Trophoblast cell (in vitro differentiated cells and primary cell): ENCODE measurements around the gene RFX3.

Source experiments
- DNase-seq, 2 donors: peaks; one replicate each; pipeline ENCODE4 v3.0.0-alpha.2; 2016
- H2AFZ ChIP-seq: 2 replicates; pipeline ENCODE4 v1.6.1; 2013; ENCODE audit warnings: low read length, moderate library complexity, mild to moderate bottlenecking; ENCODE audit not compliant: insufficient read depth, poor library complexity
- H2AK5ac ChIP-seq: 2 replicates; pipeline ENCODE4 v1.6.1; 2013; ENCODE audit warnings: mild to moderate bottlenecking, low read length
- H2BK120ac ChIP-seq: 2 replicates; pipeline ENCODE4 v1.6.1; 2013; ENCODE audit warnings: low read length, mild to moderate bottlenecking, moderate library complexity; ENCODE audit not compliant: insufficient read depth, poor library complexity
- H2BK12ac ChIP-seq: 2 replicates; pipeline ENCODE4 v1.6.1; 2013; ENCODE audit warnings: mild to moderate bottlenecking, low read length, moderate library complexity
- H2BK5ac ChIP-seq: 2 replicates; pipeline ENCODE4 v1.6.1; 2013; ENCODE audit warnings: low read length, low read depth, moderate library complexity, mild to moderate bottlenecking; ENCODE audit not compliant: poor library complexity
- H3K14ac ChIP-seq: 2 replicates; pipeline ENCODE4 v1.6.1; 2013; ENCODE audit warnings: mild to moderate bottlenecking, low read length
- H3K18ac ChIP-seq: 2 replicates; pipeline ENCODE4 v1.6.1; 2013; ENCODE audit warnings: mild to moderate bottlenecking, low read length
- H3K23ac ChIP-seq: 2 replicates; pipeline ENCODE4 v1.6.1; 2013; ENCODE audit warnings: low read length
- H3K27ac ChIP-seq: 2 replicates; pipeline ENCODE4 v1.5.1; 2013; ENCODE audit warnings: low read depth, mild to moderate bottlenecking, inconsistent platforms, low read length, moderate library complexity
- H3K27me3 ChIP-seq: 2 replicates; pipeline ENCODE4 v1.6.1; 2013; ENCODE audit warnings: inconsistent platforms, mild to moderate bottlenecking, low read length, moderate library complexity; ENCODE audit not compliant: insufficient read depth
- H3K36me3 ChIP-seq, 2 experiments: 1 replicate in 1 of 2; 2 replicates in 1 of 2; pipeline ENCODE4 v1.6.1; 2013; ENCODE audit warnings: low read length in 2 of 2, mild to moderate bottlenecking in 2 of 2, moderate library complexity in 1 of 2; ENCODE audit not compliant: insufficient read depth in 2 of 2, control insufficient read depth in 1 of 2
- H3K4ac ChIP-seq: 2 replicates; pipeline ENCODE4 v1.6.1; 2013; ENCODE audit warnings: low read depth, mild to moderate bottlenecking, low read length, moderate library complexity
- H3K4me1 ChIP-seq, 2 experiments: 1 replicate in 1 of 2; 2 replicates in 1 of 2; pipeline ENCODE4 v1.6.1; 2013; ENCODE audit warnings: low read length in 2 of 2, mild to moderate bottlenecking in 2 of 2, moderate library complexity in 1 of 2; ENCODE audit not compliant: insufficient read depth in 2 of 2, control insufficient read depth in 1 of 2
- H3K4me2 ChIP-seq: 2 replicates; pipeline ENCODE4 v1.6.1; 2013; ENCODE audit warnings: inconsistent platforms, mild to moderate bottlenecking, low read length, moderate library complexity
- H3K4me3 ChIP-seq: 2 replicates; pipeline ENCODE4 v1.5.1; 2013; ENCODE audit warnings: mild to moderate bottlenecking, low read depth, low read length, inconsistent platforms
- H3K79me1 ChIP-seq: one replicate; pipeline ENCODE4 v1.6.1; 2013; ENCODE audit warnings: low read length
- H3K79me2 ChIP-seq: 2 replicates; pipeline ENCODE4 v1.6.1; 2013; ENCODE audit warnings: low read length, mild to moderate bottlenecking; ENCODE audit not compliant: control insufficient read depth, insufficient read depth, poor library complexity
- H3K9ac ChIP-seq: 2 replicates; pipeline ENCODE4 v1.6.1; 2013; ENCODE audit warnings: mild to moderate bottlenecking, low read length
- H3K9me3 ChIP-seq: 2 replicates; pipeline ENCODE4 v1.6.1; 2013; ENCODE audit warnings: low read depth, mild to moderate bottlenecking, control low read depth, inconsistent platforms, low read length; ENCODE audit not compliant: insufficient read depth
- H4K12ac ChIP-seq: 2 replicates; pipeline ENCODE4 v1.6.1; 2013; ENCODE audit warnings: low read depth, mild to moderate bottlenecking, low read length, moderate library complexity
- H4K8ac ChIP-seq: 2 replicates; pipeline ENCODE4 v1.6.1; 2013; ENCODE audit warnings: low read depth, mild to moderate bottlenecking, low read length, moderate library complexity
- H4K91ac ChIP-seq: one replicate; pipeline ENCODE4 v1.6.1; 2013; ENCODE audit warnings: low read depth, mild to moderate bottlenecking, low read length, moderate library complexity
- whole genome bisulfite sequencing: extraction: QIAGEN DNeasy Blood & Tissue Kit; methylation state at CpG from one replicate; pipeline ENCODE4 v1.1.7; 2013; ENCODE audit warnings: missing lambda C conversion rate; ENCODE audit not compliant: insufficient read length, insufficient coverage; ENCODE audit errors: extremely low coverage; 5-methylcytosine and 5-hydroxymethylcytosine counted together

RFX3 gene

GRCh38 chr9:3526165-3526996 is 580 bp upstream of the RFX3 start:
- Histone ChIP-seq H2BK120ac (peak overlapping the region; percentile 99), H2BK5ac (peak overlapping the region; percentile 99), H3K14ac (peak overlapping the region; percentile 100), H3K18ac (peak overlapping the region; percentile 100), H3K27ac (peak overlapping the region; percentile 100), H3K79me2 (peaks cover 10% of the 10 kb centered on the region), H3K9ac (peak overlapping the region; percentile 100), H4K8ac (peak overlapping the region; percentile 100), H4K91ac (peak overlapping the region; percentile 100), H4K12ac (peak overlapping the region; percentile 100), H2AK5ac (peak overlapping the region; percentile 99), H3K27me3 (no peaks in the 10 kb centered on the region), H3K4me2 (peak overlapping the region; percentile 90), H3K23ac (peak overlapping the region; percentile 59), H3K4me1 (peaks cover 0 to 4% of the 10 kb centered on the region in 2 experiments), H2AFZ (peak overlapping the region; percentile 99), H3K79me1 (peaks cover 10% of the 10 kb centered on the region), H3K4ac (peak overlapping the region; percentile 99), H2BK12ac (peak overlapping the region; percentile 27), H3K9me3 (no peaks in the 10 kb centered on the region), H3K4me3 (peak overlapping the region; percentile 93), H3K36me3 (peaks cover 0 to 2% of the 10 kb centered on the region in 2 experiments)
- WGBS: no CpG with 5 or more reads among the region's 74 CpGs
- peak; percentile 89 to 94 for DNase-seq

DNA sequence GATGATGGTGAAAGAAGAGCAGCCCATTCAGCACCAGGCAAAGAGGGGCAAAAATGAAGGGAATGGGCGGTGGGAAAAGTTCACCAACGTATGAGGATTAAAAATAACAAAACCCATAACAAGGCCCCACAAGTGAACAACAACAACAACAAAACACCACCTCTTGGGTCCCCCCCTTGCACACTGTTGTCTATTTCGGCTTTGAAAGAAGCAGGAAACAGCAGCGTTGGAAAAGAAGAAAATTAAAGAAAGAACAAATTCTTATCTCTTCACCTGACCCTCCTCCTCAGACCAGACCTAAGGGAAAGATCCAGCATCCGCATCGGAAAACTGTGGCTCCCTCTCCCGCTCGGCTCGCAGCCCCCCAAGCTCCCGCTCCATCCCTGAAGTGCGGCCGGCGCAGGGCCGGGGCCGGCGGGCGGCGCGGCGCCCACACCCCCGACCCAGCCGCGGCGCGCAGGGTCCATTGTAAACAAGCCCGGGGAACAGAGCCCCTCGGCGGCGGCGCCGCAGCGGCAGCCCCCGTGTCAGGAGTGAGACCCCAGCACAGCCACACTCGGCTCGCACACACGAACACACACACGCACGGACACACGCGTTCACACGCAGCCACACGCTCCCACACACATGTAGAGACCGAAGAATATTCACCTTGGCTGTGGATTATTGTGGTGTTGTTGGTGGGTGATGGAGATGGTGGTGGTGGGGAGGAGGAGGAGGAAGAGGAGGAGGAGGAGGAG is 535 bp downstream of the RFX3 start:
- Histone ChIP-seq H2AK5ac (no peak overlapping the region), H3K4ac (peak overlapping the region; percentile 47), H3K27ac (peak overlapping the region; percentile 16), H3K36me3 (no peaks in the 10 kb centered on the region), H2BK12ac (no peak overlapping the region), H3K27me3 (no peaks in the 10 kb centered on the region), H2BK120ac (peak overlapping the region; percentile 1), H3K9me3 (no peaks in the 10 kb centered on the region), H2BK5ac (peak overlapping the region; percentile 11), H3K4me2 (peak overlapping the region; percentile 65), H3K79me1 (peaks cover 10% of the 10 kb centered on the region), H3K14ac (peak overlapping the region; percentile 23), H3K4me1 (peaks cover 0 to 4% of the 10 kb centered on the region in 2 experiments), H3K79me2 (peaks cover 10% of the 10 kb centered on the region), H3K9ac (peak overlapping the region; percentile 61), H4K91ac (peak overlapping the region; percentile 15), H3K23ac (no peak overlapping the region), H3K4me3 (peak overlapping the region; percentile 98), H3K18ac (peak overlapping the region; percentile 13), H2AFZ (peak overlapping the region; percentile 32), H4K8ac (peak overlapping the region; percentile 20), H4K12ac (peak overlapping the region; percentile 39)
- WGBS: no CpG with 5 or more reads among the region's 43 CpGs
- no peak for DNase-seq

DNA sequence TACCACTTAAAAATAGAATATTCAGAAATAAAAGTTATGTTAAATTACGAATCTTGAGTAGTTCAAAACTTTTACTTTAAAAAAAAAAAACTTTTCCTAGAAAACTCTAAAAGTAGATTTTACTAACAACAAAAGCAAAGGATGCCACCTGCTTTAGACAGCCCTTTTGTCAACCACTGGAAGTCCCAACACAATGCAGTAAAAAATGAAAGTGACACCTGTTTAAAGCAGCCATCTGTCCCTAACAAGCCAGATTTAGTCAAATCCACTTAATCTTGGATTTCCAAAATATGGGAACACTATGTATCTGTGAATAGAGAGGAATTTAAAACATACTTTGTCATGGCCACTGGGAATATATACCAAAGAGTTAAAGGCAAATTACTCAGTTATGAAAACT is 3.8 kb downstream of the RFX3 start:
- H2AFZ ChIP-seq: no peak overlapping the region
- no peak overlapping the region for H3K9ac ChIP-seq
- no peaks in the 10 kb centered on the region for H3K9me3 ChIP-seq
- H2BK120ac ChIP-seq: no peak overlapping the region
- H3K79me2 ChIP-seq: peaks cover 10% of the 10 kb centered on the region
- H3K14ac ChIP-seq: no peak overlapping the region
- no peak overlapping the region for H2BK12ac ChIP-seq
- no peak overlapping the region for H3K4me3 ChIP-seq
- H2AK5ac ChIP-seq: no peak overlapping the region
- H3K23ac ChIP-seq: no peak overlapping the region
- H2BK5ac ChIP-seq: no peak overlapping the region
- H3K36me3 ChIP-seq: no peaks in the 10 kb centered on the region
- WGBS: no CpG with 5 or more reads among the region's 1 CpG
- H3K18ac ChIP-seq: no peak overlapping the region
- DNase-seq: no peak
- no peak overlapping the region for H3K27ac ChIP-seq
- no peak overlapping the region for H3K4me2 ChIP-seq
- no peaks in the 10 kb centered on the region for H3K4me1 ChIP-seq
- H4K91ac ChIP-seq: no peak overlapping the region
- no peak overlapping the region for H4K8ac ChIP-seq
- H3K27me3 ChIP-seq: no peaks in the 10 kb centered on the region
- peaks cover 10% of the 10 kb centered on the region for H3K79me1 ChIP-seq
- no peak overlapping the region for H3K4ac ChIP-seq
- no peak overlapping the region for H4K12ac ChIP-seq

- Histone ChIP-seq H3K4ac (no peak overlapping the region), H3K18ac (no peak overlapping the region), H3K79me1 (no peaks in the 10 kb centered on the region), H3K14ac (no peak overlapping the region), H3K23ac (no peak overlapping the region), H3K9ac (no peak overlapping the region), H2BK12ac (no peak overlapping the region), H3K9me3 (no peaks in the 10 kb centered on the region), H3K36me3 (no peaks in the 10 kb centered on the region), H2BK5ac (no peak overlapping the region), H3K27me3 (no peaks in the 10 kb centered on the region), H3K4me2 (no peak overlapping the region), H3K4me3 (no peak overlapping the region), H3K79me2 (peaks cover 2% of the 10 kb centered on the region), H3K4me1 (peaks cover 0 to 2% of the 10 kb centered on the region in 2 experiments), H2AFZ (no peak overlapping the region), H4K12ac (no peak overlapping the region), H4K8ac (no peak overlapping the region), H2BK120ac (no peak overlapping the region), H2AK5ac (no peak overlapping the region), H3K27ac (no peak overlapping the region), H4K91ac (no peak overlapping the region)
- no peak for DNase-seq
- WGBS: no CpG with 5 or more reads among the region's 4 CpGs
These were observed 5.2 kb downstream of the RFX3 start for GRCh38 chr9:3520564-3520963.
